HG03442 (cell line): ENCODE measurements around the gene SRGAP3.

Experiments used
- ATAC-seq: cut with Tn5 transposase; IDR thresholded peaks from one replicate; pipeline ENCODE4 v1.9.1; 2021; ENCODE audit warnings: mild to moderate bottlenecking, moderate library complexity; ENCODE audit not compliant: unreplicated experiment

The SRGAP3 gene

DNA sequence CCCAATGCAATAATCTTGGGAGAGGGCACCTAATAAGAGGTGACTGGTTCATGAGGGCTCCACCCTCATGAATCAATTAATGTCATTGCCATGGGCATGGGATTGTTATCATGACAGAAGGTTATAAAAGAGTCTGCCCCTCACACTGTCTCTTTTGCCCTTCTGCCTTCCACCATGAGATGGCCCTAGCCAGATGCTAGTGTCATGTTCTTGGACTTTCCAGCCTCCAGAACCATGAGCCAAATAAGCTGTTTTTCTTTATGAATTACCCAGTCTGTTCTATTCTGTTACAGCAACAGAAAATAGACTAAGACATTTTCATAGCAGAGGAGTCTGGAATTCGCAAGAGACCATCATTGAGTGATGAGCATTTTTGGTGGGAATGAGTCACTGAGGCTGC lies 270.2 kb downstream of the SRGAP3 start:
- ATAC-seq: no peak

DNA sequence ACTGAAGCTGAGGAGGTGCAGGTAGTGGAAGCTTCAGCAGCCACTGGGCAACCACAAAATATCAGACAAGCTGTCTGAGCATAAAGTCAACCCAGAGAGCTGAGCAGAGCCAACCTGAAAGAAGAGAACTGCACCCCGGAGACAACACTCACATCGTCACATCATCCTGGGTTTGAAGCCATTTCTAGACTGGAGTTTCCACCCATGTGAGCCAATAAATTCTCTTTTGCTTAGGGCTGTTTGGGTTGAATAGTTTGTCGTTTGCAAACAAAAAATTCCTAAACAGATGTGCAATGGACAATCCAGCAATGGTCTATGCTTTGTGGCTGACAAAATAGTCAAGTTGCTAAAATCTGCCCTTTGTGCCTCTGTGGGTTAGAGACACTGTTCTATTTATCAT lies 270.9 kb downstream of the SRGAP3 start:
- no peak for ATAC-seq

DNA sequence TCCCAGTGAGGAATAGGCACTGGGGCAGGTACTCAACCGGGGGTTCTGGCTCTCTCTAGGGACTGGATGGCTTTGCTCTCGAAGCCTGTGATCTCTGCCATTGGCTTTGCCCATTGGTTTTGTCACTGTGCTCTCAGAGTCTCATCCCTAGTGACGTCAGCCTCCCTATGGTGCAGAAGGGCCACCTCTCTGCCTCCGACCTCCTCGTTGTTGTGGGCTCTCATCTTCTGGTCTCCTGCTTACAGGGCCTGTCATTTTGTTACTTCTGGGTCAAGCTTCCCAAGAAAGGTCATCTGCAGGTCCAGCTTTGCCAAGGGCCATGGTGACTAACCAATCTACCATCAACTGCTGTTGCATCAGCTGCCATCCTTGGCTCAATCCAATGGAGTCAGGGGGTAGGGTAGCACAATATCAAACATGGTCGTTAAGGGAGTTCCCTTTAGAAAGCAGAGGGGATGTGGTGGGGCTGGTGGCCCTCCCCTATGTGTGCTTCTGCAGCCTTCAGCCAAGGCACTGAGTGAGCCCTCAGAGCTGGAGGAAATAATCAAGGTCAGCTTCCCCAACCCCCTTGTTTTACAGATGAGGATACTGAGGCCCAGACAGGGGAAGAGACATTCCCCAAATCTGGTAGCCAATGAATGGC lies 272.8 kb downstream of the SRGAP3 start:
- no peak for ATAC-seq

DNA sequence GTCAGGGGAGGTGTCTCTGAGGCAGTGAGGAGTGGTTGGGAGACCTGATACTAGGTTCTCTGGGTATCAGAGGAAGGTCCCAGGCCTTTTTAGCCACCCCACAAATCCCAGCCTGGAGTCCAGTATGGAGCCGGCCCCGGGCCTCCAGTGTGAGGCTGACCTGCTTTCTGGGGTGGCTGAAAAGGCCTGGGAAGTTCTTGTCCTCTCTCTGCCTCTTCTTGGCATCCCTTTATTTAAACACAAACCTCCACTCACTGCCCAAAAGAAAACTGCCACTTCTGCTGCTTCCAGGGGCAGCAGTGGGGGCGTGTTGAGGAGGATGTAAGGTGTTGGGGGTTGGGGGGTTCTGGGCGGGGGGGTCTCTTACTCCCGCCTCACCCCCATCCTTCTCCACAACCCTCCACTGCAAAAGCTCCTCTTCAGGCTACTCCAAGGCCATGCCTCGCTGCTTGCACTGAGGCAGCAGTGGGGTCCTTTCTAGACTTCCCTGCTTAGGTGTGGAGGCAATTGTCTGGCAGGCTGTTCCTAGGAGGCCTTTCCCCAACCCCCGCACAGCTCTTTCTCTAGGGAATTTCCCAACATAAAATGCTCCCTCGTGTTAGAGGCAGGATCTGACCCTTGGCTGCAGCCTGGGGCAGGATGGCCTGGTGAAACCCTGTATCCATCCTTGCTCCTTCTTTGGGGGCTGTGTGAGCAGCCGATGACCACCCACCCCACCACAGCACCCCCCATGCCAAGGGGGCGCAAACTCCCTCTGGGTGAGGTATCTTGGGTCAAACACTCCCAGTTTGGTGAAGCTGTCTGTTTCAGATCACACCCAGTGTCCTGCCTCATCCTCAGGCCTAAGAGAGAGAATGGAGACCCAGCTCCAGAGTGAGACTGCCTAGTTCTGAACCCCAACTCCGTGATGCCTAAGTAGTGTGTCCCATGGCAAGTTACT lies 274.1 kb downstream of the SRGAP3 start:
- ATAC-seq: no peak

DNA sequence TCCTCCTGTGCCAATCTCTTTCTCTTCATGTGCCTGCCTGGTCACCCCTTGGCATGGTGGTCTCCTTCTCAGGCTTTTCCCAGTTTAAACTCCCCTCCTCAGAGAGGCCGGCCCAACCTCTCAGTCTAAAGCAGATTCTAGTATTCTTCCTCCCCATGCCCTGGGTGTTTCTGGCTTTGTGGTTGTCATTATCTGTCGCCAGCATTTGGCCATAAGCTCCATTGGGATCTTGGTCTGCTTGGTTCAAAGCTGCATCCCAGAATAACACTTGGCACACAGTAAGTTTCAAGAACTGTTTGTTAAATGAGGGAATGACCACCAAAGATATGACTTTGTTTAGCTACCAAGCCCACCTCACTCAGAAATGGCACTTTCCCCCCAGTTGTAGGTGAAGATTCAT lies 275.0 kb downstream of the SRGAP3 start:
- no peak for ATAC-seq

DNA sequence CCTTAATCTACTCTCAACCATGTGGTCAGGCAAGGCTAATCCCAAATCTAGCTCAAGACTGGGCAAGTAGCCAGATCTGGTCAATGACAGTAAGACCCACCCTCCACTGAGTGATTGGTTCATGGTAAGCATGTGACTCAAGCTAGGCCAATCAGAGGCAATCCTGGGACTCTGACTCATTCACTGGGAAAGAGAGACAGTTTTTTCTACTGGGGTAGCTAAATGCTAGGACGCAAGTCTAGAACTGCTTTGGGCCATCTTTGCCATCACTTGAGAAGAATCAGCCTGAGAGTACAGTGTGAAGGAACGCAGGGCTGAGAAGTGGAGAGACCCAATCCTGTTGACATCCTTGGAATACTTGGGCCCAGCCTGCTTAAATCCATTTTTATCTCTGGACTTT lies 276.8 kb downstream of the SRGAP3 start:
- ATAC-seq: no peak

DNA sequence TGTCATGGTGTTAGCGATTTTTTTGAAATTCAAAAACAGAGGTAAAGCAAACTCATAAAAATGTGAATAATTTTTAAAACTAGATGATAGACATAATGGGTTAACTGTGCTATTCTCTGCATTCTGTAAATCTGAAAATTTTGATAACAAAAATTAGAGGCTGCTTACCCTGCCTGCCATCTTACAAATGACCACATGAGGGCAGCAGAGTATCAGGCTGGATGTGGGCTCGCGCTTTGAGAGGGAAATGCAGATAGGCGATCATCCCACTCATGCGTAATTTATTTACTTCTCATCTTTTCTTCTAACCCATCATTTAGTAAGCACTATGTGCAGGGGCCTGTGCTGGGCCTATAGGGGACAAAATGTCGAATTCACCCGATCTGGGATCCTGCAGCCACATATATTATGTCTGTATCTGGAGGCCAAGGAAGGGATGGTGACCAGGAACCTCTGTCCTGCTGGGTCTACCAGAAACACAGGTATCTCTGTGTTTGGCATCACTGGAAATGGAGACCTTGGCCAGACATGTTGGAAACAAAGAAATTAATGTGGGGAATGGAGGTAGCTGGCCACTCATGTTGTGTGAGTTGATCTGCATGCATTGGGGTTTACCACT lies 278.4 kb downstream of the SRGAP3 start:
- no peak for ATAC-seq

DNA sequence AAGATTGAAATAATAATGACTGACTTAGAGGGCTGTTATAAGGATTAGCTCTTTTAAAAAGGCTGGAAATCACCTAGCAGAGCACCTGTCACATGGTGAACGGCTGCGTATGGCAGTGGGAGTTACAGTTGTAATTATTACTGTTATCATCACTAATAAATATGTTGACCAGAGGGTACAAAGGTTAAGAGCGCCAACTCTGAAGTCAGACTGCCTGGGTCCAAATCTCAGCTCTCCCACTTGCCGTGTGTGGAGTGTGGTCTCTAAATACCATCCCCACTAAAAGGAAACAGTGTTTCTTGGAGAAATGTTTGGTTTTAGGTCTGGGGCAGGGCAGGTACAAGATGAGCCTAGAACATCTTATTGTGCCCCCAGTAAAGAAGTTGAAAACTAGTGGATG lies 280.2 kb downstream of the SRGAP3 start:
- no peak for ATAC-seq

DNA sequence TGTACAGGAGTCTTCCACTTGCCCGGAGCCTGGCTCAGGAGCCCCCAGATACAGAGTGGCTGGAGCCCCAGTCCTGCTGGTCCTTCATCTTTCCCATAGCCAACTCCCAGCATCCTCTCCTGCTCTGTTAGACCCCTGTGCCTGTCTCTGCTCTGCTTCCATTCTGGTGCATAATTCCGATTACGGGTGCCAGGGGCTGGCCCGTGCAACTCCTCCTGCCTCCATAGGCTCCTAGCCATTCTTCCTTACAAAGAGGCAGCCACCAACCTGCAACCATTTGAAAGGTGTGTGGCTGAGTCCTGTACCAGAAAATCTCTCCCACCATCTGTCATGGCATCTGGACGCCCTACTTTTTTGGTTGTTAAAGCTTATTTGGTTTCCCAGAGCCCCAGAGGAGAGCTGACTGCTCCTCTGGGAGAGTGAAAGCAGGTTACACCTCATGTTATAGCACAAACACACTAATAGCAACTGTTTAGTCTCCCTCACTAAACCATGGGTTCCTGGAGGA lies 281.0 kb downstream of the SRGAP3 start:
- no peak for ATAC-seq

DNA sequence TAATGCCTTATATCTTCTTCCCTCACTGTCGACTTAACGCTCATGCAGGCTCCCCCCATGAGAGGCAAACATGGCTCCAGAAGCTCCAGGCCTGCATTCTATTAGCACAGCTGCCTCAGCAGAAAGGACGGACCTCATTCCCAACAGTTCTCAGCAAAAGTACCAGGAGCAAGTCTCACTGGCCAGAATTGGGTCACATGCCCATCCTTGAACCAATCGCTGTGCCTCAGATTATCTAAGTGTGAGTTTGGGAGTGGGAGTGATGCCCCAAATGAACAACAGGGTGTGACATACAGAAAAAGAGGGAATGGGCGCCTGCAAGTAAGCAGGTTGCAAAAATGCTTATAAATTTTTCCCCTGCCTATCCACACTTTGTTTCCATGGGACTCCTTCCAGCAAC lies 281.9 kb downstream of the SRGAP3 start:
- ATAC-seq: no peak

DNA sequence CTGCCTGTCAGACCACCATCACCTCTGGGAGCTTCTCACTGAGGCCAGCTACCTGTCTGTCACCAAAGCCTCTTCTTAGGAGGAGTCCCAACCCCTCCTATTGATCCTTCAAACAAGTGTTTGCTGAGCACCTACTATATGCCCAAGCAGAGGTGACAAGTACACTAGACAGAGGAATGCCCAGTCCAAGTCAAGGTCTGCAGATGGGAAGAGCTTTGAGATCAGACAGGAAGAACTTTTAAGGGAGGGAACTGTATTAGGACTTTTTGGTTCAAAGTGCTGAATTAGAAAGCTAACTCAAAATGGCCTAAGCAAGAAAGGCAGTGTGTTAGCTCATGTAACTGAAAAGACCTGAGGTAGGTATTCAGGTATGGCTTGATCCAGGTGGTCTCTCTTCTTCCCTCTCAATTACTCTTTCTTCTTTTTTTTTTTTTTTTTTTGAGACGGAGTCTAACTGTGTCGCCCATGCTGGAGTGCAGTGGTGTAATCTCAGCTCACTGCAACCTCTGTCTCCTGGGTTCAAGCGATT lies 282.6 kb downstream of the SRGAP3 start:
- ATAC-seq: no peak

DNA sequence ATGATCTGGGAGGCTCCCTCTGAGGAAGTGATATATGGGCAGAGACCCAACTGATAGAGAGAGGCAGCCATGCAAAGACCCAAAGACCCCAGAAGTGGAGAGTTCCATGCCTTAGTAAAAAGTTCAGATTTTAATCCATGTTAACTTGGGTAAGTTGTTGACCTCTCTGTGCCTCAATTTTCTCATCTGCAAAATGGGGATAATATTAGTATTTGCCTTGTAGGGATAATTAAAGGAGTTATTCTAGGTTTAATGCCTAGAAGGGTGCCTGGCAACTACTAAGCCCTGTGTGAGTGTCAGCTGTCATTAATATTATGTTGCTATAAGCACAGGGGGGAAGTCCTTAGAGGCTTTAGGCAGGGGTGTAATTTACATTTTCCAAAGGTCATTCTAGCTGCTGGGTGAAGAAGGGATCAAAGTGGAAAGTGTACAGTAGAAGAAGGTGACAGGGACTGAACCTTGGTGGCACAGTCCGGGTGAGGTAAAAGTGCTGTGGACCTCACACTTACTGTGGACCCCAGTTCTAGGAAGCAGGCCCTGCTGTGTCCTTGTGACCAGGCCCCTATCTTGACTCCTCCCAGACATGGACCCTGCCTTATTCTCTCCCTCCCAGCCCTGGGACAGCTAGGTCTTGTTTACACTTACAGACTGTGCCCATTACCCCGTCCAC lies 283.2 kb downstream of the SRGAP3 start:
- ATAC-seq: no peak

DNA sequence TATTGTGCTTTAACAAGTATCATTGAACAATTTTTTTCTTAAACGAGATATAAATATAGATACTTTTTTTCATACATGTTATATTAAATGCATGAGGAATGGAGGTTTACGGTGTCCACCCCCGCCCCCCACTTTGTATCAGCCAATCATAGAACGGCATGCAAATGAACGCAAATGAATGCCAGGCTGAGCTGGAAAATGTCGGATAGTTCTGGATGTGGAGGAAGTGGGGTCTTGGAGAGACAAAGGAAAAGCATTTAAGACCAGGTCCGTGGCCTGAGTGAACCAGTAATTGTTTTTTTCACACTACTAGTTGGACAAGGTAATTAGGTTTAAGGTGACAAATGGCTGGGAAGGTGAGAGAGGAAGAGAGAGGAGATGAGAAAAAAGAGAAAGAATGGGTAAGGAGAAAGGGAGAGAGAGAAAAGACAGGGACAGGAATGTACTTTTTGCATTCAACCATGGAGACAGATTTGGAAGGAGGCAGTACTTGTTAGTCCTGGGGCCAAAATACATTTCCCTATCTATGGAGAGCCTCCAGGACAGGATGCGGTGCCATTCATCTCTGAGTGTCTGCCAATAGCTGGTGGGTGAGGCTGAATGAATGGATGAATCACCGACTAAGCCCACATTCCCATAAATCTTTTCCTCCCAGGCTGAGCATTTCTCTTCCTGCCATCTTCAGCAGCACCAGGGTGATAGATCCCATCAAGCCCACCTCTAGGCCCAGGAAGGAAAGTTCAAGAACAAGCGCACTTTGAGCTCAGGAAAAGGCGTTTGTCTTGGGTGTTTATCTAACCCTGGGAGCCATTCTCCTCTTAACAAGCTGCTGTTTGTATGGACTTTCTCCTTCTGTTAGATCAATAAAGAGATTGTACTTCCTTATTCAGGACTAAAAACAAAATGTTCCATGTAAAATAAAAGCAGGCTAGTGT lies 284.7 kb downstream of the SRGAP3 start:
- no peak for ATAC-seq

DNA sequence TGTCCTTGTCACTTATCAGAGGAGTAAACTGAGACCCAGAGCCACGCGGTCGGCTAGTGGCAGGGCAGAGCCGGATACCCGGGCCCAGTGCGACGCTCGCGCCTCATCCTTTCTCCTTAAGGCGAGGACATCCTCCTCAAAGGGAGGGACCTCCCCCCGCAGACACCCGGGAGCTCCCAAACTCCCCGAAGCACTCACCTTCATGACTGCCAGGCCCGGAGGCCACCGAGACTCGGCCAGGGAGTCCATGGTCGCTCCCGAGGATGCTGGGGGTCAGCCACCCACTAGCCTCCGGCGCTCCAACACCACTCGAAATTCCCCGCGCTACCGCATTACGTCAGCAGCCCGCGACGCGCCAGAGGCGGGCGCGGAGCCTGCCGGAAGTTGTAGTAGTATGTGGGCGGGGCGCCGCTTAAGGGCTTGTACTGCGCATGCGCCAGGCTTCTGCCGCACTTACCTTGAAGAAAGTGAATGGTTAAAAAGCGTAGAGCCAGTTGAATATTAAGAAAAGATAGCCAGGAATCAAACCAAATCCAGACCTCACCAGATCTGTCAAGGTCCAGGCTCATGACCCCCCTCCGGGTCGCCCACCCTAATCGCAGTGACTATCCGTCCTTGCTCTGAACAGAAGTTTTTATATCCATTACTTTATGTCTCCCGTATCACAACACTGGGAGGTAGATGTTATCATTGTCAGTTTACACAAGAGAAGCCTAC lies 286.2 kb downstream of the SRGAP3 start, which contains the start of gene RAD18:
Gene RAD18, minus strand, starts transcription at position 336 of the 717 bp plus-strand sequence. Its CDS starts 87 bp downstream, at position 249.
- peak; percentile 90 for ATAC-seq

DNA sequence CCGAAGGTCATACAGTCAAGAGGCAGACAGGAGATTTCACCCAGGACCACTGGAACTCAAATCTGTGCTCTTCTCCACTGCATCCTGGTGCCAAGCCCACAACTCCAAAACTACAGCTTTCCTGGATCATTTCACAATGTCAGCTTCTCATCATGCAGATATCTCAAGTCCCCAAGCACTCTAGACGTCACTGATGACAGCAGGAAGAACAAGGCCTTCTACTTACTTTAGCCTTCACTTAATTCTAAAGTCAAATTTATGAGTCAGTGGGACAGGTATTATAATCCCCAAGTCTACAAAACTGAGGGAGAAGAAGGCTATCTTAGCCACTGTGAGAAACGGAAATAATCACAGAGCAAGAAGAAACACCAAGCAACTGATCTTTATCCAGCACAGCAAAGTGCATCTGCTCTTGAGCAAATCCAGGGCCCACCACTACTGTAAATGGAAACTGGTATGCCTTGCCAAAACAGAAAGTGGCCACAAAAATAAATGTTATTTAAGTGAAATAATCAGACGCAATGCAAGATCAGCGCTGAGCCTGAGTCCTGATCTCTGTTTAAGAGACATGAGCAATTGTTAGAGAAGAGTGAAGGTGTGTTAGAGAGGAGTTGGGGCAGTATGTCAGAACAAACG lies 287.1 kb downstream of the SRGAP3 start:
- ATAC-seq: no peak

DNA sequence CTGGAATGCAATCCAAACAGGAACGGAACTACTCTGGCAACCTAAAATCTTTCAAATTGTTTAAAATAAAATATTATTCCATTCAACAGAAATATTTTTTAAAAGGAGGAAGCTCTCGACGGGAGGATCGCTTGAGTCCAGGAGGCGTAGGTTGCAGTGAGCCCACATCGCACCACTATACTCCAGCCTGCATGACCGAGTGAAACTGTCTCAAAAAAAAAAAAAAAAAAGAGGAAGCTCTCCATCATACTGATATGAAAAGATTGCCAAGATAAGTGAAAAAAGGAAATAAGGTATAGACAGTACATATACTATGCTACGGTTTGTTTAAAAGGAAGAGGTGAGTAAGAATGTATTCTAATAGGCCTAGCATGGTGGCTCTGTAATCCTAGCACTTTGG lies 289.8 kb downstream of the SRGAP3 start:
- no peak for ATAC-seq

DNA sequence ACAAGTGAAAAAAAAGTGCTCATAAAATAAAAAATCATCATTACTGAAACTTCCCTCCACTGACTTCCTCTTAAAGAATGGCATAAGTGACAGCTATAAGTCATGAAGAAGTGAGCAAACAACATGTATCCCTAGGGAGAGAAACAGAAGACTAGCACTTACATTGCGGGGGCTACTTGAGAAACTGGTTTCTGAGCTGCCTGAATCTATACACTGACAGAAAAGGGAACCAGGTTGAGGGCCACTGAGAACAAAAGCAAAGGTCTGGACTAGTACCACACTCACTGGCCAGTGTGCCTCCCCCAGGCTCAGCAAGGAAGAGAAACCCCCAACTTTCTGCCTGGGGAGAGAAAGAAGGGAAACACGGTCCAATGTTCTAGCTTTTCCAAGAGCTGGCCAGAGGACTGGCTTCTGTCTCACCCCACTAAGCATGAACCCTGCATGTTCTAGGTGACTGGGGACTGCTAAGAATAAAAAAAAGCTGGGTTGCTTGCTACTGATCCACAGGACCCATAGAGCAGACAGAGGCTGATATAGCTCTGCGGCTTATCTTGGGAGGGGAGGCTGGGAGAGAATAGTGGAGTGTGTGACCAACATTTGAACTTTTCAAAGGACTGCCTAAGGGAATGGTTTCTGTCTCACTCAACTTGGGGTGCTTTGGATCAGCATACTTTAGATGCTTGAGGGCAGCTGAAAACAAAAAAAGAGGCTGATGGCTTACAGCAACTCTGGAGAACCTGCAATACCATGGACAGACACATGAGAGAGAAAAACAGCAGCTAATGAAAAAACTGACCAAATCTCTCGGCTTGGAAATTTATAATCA lies 294.3 kb downstream of the SRGAP3 start:
- peak; percentile 86 for ATAC-seq

DNA sequence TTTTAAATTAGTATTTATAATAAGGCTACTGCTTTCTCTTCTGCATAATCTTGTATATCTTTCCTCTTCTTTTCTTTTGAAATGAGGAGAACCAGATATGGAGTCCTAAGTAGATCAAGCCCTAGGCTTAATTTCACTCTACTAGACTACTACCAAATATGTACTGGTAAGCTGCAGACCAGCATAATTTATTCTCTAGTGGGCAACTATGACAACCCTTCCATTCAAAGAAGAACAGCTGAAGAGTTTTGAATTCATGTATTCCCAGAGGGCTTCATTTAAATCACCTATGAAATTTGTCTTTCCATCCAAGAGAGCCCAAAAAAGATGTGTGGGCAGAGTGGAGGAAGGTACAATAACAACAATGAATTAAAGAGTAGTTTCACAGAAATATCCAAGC lies 296.1 kb downstream of the SRGAP3 start:
- ATAC-seq: no peak
